GM23338 (cell line): ENCODE results near the gene SDHAF2. TPM values are rescaled to one million over a fixed set of nuclear protein-coding genes. Genes with fewer than 3 reads are reported as not detected.

Experiments used
- ATAC-seq: fragments of 200-7000 bp; cut with Tn5 transposase; 3 replicates; pipeline ENCODE4 v1.9.1; 2020
- DNase-seq: peaks from one replicate; pipeline ENCODE4 v3.0.0-alpha.2; 2015; ENCODE audit warnings: low spot score
- H2AFZ ChIP-seq: fragments of 200-600 bp; sonication (generic); 2 replicates; pipeline ENCODE4 v1.8.0; 2016; ENCODE audit warnings: antibody characterized with exemption, mild to moderate bottlenecking, moderate library complexity
- H3F3A ChIP-seq: fragments of 200-600 bp; sonication (generic); replicated peaks from 2 replicates; pipeline ENCODE4 v1.8.0; 2017; ENCODE audit warnings: antibody characterized with exemption, mixed run types, low read depth
- H3K27ac ChIP-seq: fragments of 200-600 bp; sonication (generic); 2 replicates; pipeline ENCODE4 v1.6.1; 2016; ENCODE audit warnings: low read depth
- H3K27me3 ChIP-seq: fragments of 200-600 bp; sonication (generic); 2 replicates; pipeline ENCODE4 v1.8.0; 2016; ENCODE audit warnings: mild to moderate bottlenecking, mixed run types, moderate library complexity; ENCODE audit not compliant: insufficient read depth
- H3K36me3 ChIP-seq: fragments of 200-600 bp; sonication (generic); 2 replicates; pipeline ENCODE4 v1.8.0; 2016; ENCODE audit warnings: mild to moderate bottlenecking; ENCODE audit not compliant: insufficient read depth
- H3K4me1 ChIP-seq: fragments of 200-600 bp; sonication (generic); 2 replicates; pipeline ENCODE4 v1.8.0; 2016; ENCODE audit warnings: mild to moderate bottlenecking, moderate library complexity; ENCODE audit not compliant: insufficient read depth
- H3K4me2 ChIP-seq: fragments of 200-600 bp; sonication (generic); 2 replicates; pipeline ENCODE4 v1.7.1; 2017; ENCODE audit warnings: mixed run types
- H3K4me3 ChIP-seq: fragments of 200-600 bp; sonication (generic); 2 replicates; pipeline ENCODE4 v1.6.1; 2016; ENCODE audit warnings: mixed run types
- H3K79me2 ChIP-seq: fragments of 200-600 bp; sonication (generic); replicated peaks from 2 replicates; pipeline ENCODE4 v1.8.0; 2017; ENCODE audit warnings: mild to moderate bottlenecking; ENCODE audit not compliant: insufficient read depth
- H3K9me2 ChIP-seq: fragments of 200-600 bp; sonication (generic); 2 replicates; pipeline ENCODE4 v1.8.0; 2017; ENCODE audit not compliant: insufficient read depth
- H4K20me1 ChIP-seq: fragments of 200-600 bp; sonication (generic); replicated peaks from 2 replicates; pipeline ENCODE4 v1.8.0; 2017; ENCODE audit warnings: mild to moderate bottlenecking; ENCODE audit not compliant: insufficient read depth
- H3K27ac Mint-ChIP-seq: 2 replicates; pipeline ENCODE4 v1.8.0; 2020; ENCODE audit warnings: inconsistent platforms, mild to moderate bottlenecking, moderate library complexity, mixed read lengths
- H3K27me3 Mint-ChIP-seq: 3 replicates; pipeline ENCODE4 v1.8.0; 2022; ENCODE audit warnings: low read depth, mild to moderate bottlenecking, moderate library complexity, mixed read lengths, inconsistent platforms; ENCODE audit not compliant: insufficient read depth, poor library complexity
- H3K36me3 Mint-ChIP-seq: 3 replicates; pipeline ENCODE4 v1.8.0; 2021; ENCODE audit warnings: low read depth, mild to moderate bottlenecking, inconsistent platforms, moderate library complexity, mixed read lengths
- H3K4me1 Mint-ChIP-seq: 3 replicates; pipeline ENCODE4 v1.8.0; 2020; ENCODE audit warnings: mild to moderate bottlenecking, inconsistent platforms, mixed read lengths
- H3K4me3 Mint-ChIP-seq: 3 replicates; pipeline ENCODE4 v1.8.0; 2021; ENCODE audit warnings: moderate library complexity, mild to moderate bottlenecking, inconsistent platforms, mixed read lengths
- H3K9me3 Mint-ChIP-seq: 3 replicates; pipeline ENCODE4 v1.8.0; 2020; ENCODE audit warnings: moderate library complexity, mild to moderate bottlenecking, inconsistent platforms, mixed read lengths
- EZH2 ChIP-seq: fragments of 200-600 bp; sonication (generic); IDR thresholded peaks from one replicate; pipeline ENCODE4 v1.8.0; 2017; ENCODE audit warnings: antibody characterized with exemption, mild to moderate bottlenecking, low read depth; ENCODE audit not compliant: unreplicated experiment
- EZH2phosphoT487 ChIP-seq: fragments of 200-600 bp; sonication (generic); IDR thresholded peaks from one replicate; pipeline ENCODE4 v1.8.1; 2018; ENCODE audit warnings: antibody characterized with exemption; ENCODE audit not compliant: unreplicated experiment
- JUNB ChIP-seq: IDR thresholded peaks from one replicate; pipeline ENCODE4 v1.6.1; 2016; ENCODE audit warnings: antibody characterized with exemption; ENCODE audit not compliant: unreplicated experiment
- polyA plus RNA-seq: library from polyadenylated mRNA; unstranded; fragments of >200 nt; fragmentation: Nextera tagmentation; extraction: Ambion mirVana; gene quantifications from 2 replicates; pipeline ENCODE4 v1.2.1, GENCODE V29; 2016
- small RNA-seq: library from RNA; depleted of rRNA; stranded (forward); fragments of <200 nt; gene quantifications from one replicate; pipeline ENCODE3, GENCODE V24; 2014; ENCODE audit warnings: low replicate concordance
- total RNA-seq: library from RNA; depleted of rRNA; stranded (reverse); fragments of >200 nt; shearing (Covaris generic); gene quantifications from 2 replicates; pipeline ENCODE4 v1.2.3, GENCODE V29; 2014; rRNA removed
- TF ChIP-seq, protein P1 (sequence below): IDR thresholded peaks from 2 replicates; pipeline ENCODE4 v1.6.1; 2016; ENCODE audit warnings: antibody characterized with exemption
- TF ChIP-seq, protein P2 (sequence below), 2 experiments: fragments of 200-600 bp in 1 of 2; sonication (generic) in 1 of 2; conservative IDR thresholded peaks; 2 replicates each; pipeline versions ENCODE4 v1.5.1 to v1.6.1; 2016 to 2017; ENCODE audit warnings: antibody characterized with exemption in 2 of 2, low read depth in 2 of 2, mild to moderate bottlenecking in 2 of 2, moderate library complexity in 1 of 2

Gene SDHAF2
- total and polyA plus RNA-seq, 2 experiments from 2014 or later: 53.8 to 57.0 TPM

DNA sequence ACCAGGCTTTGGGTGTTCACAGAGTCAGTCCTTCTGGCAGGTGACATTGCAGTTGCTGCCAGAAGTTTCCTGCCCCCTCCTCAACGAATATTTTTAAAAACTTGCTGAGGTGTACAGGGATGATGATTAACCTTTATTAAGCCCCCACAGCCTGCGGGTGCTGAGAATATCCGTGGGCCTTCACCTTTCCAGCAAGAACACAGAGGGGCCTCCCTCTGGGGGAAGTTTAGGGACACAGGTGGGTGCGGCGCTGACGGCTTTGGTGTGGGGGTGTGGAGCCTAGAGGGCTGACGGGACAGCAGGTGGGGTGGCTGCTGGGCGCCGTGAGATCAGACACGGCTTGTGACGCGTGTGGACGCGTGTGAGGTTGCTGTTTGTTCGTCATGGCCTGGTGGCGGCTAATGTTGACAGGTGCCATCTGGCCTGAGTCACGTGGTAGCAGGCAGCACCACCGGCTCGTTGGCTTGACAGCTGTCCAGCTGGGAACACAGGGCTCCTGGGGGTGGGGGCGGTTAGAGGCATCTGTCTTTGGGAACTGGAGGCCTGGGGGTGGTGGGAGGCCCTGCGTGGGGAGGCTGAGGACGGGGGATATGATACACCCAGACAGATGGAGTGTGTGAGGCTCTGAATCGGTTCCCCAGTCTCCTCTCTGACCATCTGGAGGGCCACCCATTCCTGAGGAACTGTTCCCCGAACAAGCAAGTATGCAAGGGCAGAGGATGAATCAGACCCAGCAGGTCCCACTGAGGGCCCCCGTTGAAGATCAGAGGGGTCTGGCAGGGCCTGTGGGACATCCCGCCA lies 66.1 kb downstream of the SDHAF2 start:
- DNase-seq: no peak
- H3K9me2 ChIP-seq: no peaks in the 10 kb centered on the region
- no peak overlapping the region for H2AFZ ChIP-seq
- H3K27me3 Mint-ChIP-seq: peaks cover 5% of the 10 kb centered on the region
- no peak for TF ChIP-seq JUNB
- TF ChIP-seq, protein P1, sequence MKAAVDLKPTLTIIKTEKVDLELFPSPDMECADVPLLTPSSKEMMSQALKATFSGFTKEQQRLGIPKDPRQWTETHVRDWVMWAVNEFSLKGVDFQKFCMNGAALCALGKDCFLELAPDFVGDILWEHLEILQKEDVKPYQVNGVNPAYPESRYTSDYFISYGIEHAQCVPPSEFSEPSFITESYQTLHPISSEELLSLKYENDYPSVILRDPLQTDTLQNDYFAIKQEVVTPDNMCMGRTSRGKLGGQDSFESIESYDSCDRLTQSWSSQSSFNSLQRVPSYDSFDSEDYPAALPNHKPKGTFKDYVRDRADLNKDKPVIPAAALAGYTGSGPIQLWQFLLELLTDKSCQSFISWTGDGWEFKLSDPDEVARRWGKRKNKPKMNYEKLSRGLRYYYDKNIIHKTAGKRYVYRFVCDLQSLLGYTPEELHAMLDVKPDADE: no peak
- TF ChIP-seq EZH2: no peak
- TF ChIP-seq, protein P2, sequence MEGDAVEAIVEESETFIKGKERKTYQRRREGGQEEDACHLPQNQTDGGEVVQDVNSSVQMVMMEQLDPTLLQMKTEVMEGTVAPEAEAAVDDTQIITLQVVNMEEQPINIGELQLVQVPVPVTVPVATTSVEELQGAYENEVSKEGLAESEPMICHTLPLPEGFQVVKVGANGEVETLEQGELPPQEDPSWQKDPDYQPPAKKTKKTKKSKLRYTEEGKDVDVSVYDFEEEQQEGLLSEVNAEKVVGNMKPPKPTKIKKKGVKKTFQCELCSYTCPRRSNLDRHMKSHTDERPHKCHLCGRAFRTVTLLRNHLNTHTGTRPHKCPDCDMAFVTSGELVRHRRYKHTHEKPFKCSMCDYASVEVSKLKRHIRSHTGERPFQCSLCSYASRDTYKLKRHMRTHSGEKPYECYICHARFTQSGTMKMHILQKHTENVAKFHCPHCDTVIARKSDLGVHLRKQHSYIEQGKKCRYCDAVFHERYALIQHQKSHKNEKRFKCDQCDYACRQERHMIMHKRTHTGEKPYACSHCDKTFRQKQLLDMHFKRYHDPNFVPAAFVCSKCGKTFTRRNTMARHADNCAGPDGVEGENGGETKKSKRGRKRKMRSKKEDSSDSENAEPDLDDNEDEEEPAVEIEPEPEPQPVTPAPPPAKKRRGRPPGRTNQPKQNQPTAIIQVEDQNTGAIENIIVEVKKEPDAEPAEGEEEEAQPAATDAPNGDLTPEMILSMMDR (conservative IDR thresholded peaks at IDR 0.05; ENCODE audit: low read depth in 2 of 2): no peak
- no peak for TF ChIP-seq EZH2phosphoT487
- peaks cover 8% of the 10 kb centered on the region; the same call in 1 of the 2 replicates for H3K27me3 ChIP-seq
- ATAC-seq: no peak
- no peak overlapping the region for H3K4me2 ChIP-seq
- peaks cover 10% of the 10 kb centered on the region; the same call in 1 of the 2 replicates for H3F3A ChIP-seq
- H3K79me2 ChIP-seq: no peaks in the 10 kb centered on the region
- H3K27ac ChIP-seq: no peak overlapping the region
- no peaks in the 10 kb centered on the region for H3K36me3 Mint-ChIP-seq
- no peak overlapping the region for H3K27ac Mint-ChIP-seq
- H3K4me1 ChIP-seq: peaks cover 20% of the 10 kb centered on the region; the same call in 1 of the 2 replicates
- no peaks in the 10 kb centered on the region for H4K20me1 ChIP-seq
- H3K36me3 ChIP-seq: no peaks in the 10 kb centered on the region; the same call in 1 of the 2 replicates
- no peak overlapping the region for H3K4me3 Mint-ChIP-seq
- peaks cover 18% of the 10 kb centered on the region for H3K4me1 Mint-ChIP-seq
- no peaks in the 10 kb centered on the region for H3K9me3 Mint-ChIP-seq
- no peak overlapping the region for H3K4me3 ChIP-seq

Small RNA genes lying within 50 kb of the gene (small RNA-seq; reads per million reads assigned to genes)
- not detected for gene RN7SL23P

Other genes starting within 250 kb of the SDHAF2 start
- gene PGA3, start 226.6 kb upstream of the SDHAF2 start, total RNA-seq: not detected in 2 replicates
- gene PGA3, start 226.6 kb upstream of the SDHAF2 start, polyA plus RNA-seq: 0.37 TPM in 1 of 2 replicates, not detected in the other
- gene PGA4, start 207.8 kb upstream of the SDHAF2 start, total RNA-seq: 3.7 TPM in 1 of 2 replicates, not detected in the other
- 0.19 and 0.81 TPM in 2 replicates for gene PGA4, start 207.8 kb upstream of the SDHAF2 start, polyA plus RNA-seq
- 0.12 and 0.52 TPM in 2 replicates for gene PGA5, start 188.9 kb upstream of the SDHAF2 start, total RNA-seq
- 0.45 and 1.0 TPM in 2 replicates for gene PGA5, start 188.9 kb upstream of the SDHAF2 start, polyA plus RNA-seq
- gene VWCE, start 134.8 kb upstream of the SDHAF2 start, total RNA-seq: 13.1 and 16.9 TPM in 2 replicates
- gene VWCE, start 134.8 kb upstream of the SDHAF2 start, polyA plus RNA-seq: 9.7 and 9.9 TPM in 2 replicates
- gene DDB1, start 97.0 kb upstream of the SDHAF2 start, total RNA-seq: 282 and 292 TPM in 2 replicates
- gene DDB1, start 97.0 kb upstream of the SDHAF2 start, polyA plus RNA-seq: 102 and 109 TPM in 2 replicates
- 27.0 and 46.9 TPM in 2 replicates for gene TKFC, start 96.9 kb upstream of the SDHAF2 start, total RNA-seq
- gene TKFC, start 96.9 kb upstream of the SDHAF2 start, polyA plus RNA-seq: 21.1 and 21.7 TPM in 2 replicates
- gene CYB561A3, start 68.2 kb upstream of the SDHAF2 start, total RNA-seq: 20.9 and 30.8 TPM in 2 replicates
- gene CYB561A3, start 68.2 kb upstream of the SDHAF2 start, polyA plus RNA-seq: 7.8 and 9.8 TPM in 2 replicates
- 26.9 and 30.2 TPM in 2 replicates for gene TMEM138, start 67.8 kb upstream of the SDHAF2 start, total RNA-seq
- 32.1 and 37.0 TPM in 2 replicates for gene TMEM138, start 67.8 kb upstream of the SDHAF2 start, polyA plus RNA-seq
- 23.4 and 28.8 TPM in 2 replicates for gene TMEM216, start 37.5 kb upstream of the SDHAF2 start, total RNA-seq
- gene TMEM216, start 37.5 kb upstream of the SDHAF2 start, polyA plus RNA-seq: 23.5 and 26.1 TPM in 2 replicates
- gene CPSF7, start 149 bp upstream of the SDHAF2 start, total RNA-seq: 60.6 and 72.0 TPM in 2 replicates
- gene CPSF7, start 149 bp upstream of the SDHAF2 start, polyA plus RNA-seq: 27.4 and 30.6 TPM in 2 replicates
- gene LRRC10B, start 78.6 kb downstream of the SDHAF2 start, total RNA-seq: 0.08 and 1.6 TPM in 2 replicates
- 0.35 and 0.47 TPM in 2 replicates for gene LRRC10B, start 78.6 kb downstream of the SDHAF2 start, polyA plus RNA-seq
- gene SYT7, start 151.0 kb downstream of the SDHAF2 start, total RNA-seq: 7.0 and 10.3 TPM in 2 replicates
- gene SYT7, start 151.0 kb downstream of the SDHAF2 start, polyA plus RNA-seq: 1.6 and 1.8 TPM in 2 replicates